ENCODE results near the gene CAAP1.
"Not testable (repeated sequence)": the region's sequence is repeated elsewhere in the genome, so short reads cannot be mapped to it uniquely, and the experiment has no call there.

The CAAP1 gene

DNA sequence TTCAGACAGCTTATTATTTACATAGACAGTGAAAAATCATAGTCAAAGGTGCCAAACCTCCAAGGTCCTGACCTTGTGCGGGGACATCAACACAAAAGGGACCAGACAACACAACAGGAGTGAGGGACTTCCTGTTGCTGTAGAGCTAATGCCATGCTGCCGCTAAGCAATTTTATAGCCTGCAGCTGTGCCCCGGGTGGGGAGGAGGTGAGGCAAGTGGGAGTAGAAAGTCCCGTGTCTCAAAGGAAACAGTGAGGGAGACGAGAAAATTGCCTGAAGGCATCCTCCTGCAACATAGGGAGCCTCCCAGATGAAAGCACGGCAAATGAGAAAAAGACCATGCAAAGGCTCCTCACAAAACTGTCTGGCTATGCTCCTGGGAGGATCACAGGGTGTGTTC, 58.8 kb downstream of the CAAP1 start:
- no peak for DNase-seq (ENCODE audit: low read depth)

DNA sequence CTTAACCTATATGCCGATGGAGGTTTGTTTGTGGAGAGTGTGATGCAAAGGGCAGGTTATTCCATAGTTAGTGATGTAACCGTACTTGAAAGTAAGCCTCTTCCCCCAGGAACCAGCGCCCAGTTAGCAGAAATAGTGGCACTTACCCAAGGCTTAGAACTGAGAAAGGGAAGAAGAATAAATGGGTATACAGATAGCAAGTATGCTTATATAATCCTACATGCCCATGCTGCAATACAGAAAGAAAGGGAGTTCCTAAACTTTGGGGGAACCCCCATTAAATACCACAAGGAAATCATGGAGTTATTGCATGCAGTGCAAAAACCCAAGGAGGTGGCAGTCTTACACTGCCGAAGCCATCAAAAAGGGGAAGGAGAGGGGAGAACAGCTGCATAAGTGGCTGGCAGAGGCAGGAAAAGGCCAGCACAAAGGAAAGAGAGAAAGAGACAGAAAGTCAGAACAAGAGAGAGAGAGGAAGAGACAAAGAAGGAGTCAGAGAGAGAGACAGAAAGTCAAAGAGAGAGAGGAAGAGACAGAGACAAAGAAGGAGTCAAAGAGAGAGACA, 64.1 kb downstream of the CAAP1 start:
- DNase-seq (ENCODE audit: low read depth): not testable (repeated sequence)

DNA sequence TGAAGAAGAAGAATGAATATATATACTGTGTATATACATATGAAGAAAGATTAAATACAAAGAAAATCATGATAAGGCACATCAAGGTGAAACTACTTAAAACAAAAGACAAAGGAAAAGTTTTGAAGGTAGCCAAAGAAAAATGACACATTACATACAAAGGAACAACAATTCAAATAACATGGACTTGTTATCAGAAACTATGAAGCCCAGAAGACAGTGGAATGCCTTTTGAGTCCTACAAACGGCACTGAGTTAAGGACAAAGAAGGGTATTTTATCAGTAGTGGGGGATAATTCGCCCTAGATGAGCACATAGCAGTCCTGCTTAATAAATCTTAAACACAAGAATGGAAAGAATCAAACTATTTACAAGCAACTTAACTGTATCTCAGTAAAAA, 77.8 kb downstream of the CAAP1 start:
- no peak for DNase-seq (ENCODE audit: low read depth)

DNA sequence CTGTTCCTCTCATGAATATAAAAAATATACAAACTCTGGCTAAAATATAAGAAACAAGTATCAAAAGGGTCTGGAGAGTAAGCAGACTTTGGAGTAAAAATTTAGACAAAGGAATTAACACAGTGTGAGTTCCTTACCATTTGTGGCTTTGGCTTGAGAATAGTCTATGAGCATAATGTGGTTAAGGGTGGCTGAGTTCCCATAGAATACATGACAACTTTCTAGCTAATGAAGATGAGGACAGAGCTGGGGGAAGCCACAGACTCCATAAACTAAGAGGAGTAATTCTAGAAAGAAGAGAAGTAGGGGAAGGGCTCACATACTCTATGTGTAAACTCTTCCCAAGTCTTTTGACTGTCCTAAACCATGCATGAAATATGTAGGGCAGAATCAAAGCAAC, 79.4 kb downstream of the CAAP1 start:
- no peak for DNase-seq (ENCODE audit: low read depth)

DNA sequence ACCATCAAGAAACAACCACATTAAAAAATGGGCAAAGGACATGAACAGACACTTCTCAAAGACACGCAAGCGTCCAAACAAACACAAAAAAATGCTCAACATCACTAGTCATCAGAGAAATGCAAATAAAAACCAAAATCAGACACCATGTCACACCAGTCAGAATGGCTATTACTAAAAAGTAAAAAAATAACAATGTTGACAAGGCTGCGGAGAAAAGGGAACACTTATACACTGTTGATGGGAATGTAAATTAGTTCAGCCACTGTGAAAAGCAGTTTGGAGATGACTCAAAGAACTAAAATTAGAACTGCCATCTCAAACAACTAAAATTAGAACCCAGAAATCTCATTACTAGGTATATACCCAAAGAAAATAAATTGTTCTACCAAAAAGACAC, 80.4 kb downstream of the CAAP1 start:
- no peak for DNase-seq (ENCODE audit: low read depth)

DNA sequence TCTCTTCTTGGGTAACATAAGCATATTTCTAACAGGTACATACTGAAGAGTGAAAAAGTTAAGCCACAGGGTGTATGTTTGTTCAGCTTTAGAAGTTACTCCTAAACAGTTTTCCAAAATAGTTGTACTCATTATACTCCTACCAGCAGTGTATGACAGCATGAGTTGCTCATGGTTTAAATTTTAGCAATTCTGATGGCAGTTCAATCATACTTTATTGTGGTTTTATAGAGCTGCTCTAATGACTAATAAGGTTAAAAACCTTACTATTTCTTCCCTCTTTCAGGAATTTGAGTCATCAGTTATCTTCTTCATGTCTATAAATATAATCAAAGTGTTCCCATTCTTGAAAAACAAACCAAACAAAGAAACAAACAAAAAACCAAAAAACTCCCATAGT, 81.5 kb downstream of the CAAP1 start:
- no peak for DNase-seq (ENCODE audit: low read depth)

GRCh38 chr9:26809795-26810194, 82.8 kb downstream of the CAAP1 start:
- DNase-seq (ENCODE audit: low read depth): no peak

- no peak for DNase-seq (ENCODE audit: low read depth)
These were observed 85.4 kb downstream of the CAAP1 start for GRCh38 chr9:26807161-26807560.

DNA sequence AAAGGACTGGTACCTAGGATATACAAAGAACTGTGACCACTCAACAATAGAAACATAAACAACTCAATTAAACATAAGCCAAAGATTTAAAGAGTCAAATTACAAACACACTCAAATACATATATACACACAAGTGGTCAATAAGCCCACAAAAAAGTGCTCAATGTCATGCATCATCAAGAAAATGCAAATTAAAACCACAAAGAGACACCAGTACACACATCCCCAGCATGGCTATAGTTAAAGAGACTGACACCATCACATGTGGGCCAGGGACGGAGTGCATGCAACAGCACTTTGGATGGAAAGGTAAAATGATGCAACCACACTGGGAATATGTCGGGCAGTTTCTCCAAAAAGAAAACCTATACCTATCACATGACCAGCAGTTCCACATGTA, 89.7 kb downstream of the CAAP1 start:
- no peak for DNase-seq (ENCODE audit: low read depth)

DNA sequence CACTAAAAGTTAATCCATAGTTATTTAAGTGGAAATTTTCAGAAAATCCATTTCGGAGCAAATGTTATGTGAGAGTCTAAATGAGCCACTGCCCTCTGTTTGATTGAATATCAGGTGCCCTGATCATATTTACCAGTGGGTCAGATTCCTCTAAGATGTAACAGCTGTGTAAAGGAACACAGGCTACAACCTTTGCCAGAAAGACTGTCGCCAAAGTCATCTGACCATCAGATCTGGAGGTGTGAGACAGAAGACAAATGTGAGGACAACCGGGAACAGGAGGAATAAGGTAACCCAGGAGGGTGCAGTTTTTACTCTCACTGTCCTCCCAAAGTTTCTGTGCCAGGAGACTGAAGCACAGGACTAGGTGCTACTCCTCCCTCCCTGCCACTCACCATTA, 90.8 kb downstream of the CAAP1 start:
- no peak for DNase-seq (ENCODE audit: low read depth)

- DNase-seq (ENCODE audit: low read depth): no peak
These were observed 92.3 kb downstream of the CAAP1 start for GRCh38 chr9:26800322-26800721.

DNA sequence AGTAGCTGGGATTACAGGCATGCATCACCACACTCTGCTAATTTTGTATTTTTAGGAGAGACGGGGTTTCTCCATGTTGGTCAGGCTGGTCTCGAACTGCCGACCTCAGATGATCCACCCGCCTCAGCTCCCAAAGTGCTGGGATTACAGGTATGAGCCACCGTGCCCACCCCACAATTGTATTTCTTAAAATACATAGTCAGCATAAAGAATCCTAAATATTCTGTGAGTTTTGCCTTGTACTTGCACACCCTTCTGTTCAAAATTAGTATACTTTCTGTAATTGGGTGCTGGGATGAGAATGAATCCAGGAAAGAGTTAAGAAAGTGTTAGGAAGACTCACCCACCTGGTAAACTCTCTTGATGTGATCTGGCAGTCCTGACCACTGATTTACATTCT, 101.3 kb downstream of the CAAP1 start:
- DNase-seq (ENCODE audit: low read depth): no peak
